ENCODE results near the gene JSRP1. TPM values are rescaled to one million over a fixed set of nuclear protein-coding genes. Genes with fewer than 3 reads are reported as not detected.
A peak's percentile ranks its signal among the peaks of the same experiment; 100 is the strongest.

Gene JSRP1
- total and polyA plus RNA-seq, 2 of the 8 experiments (the other 6 are each of a cell fraction or from before 2014, with no cell fraction given) = 0.24 to 0.56 TPM

DNA sequence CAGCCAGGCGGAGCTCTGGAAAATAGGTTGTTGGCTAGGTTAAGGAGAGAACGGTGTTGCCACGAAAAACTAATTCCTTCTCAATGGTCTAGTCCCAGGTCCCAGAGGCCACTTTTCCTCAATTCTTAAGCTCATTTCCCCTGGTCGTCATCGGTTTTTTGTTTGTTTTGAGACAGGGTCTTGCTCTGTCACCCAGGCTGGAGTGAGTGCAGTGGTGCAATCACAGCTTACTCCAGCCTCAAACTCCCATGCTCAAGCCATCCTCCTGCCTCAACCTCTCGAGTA, 18.4 kb downstream of the JSRP1 start:
- Histone ChIP-seq H3K9ac (replicated peaks in 1 of 4; ENCODE audit: extremely low read depth in 1 of 4, low read depth in 3 of 4, low read length in 3 of 4) (peak overlapping the region in 1 of 4 experiments; percentile 29; a peak in 2 of 7 replicates), H2BK5ac (ENCODE audit: low read depth, low read length) (no peak overlapping the region), H4K5ac (ENCODE audit: insufficient read length, low read depth, low read length) (no peak overlapping the region), H3K18ac (ENCODE audit: extremely low read depth, low read length) (no peak overlapping the region), H3K23ac (ENCODE audit: insufficient read length) (no peak overlapping the region), H3K36me3 (ENCODE audit: control insufficient read depth in 2 of 4, insufficient read depth in 4 of 4, low read length in 3 of 4) (peaks cover 0 to 15% (median 10%) of the 10 kb centered on the region in 4 experiments; a peak in 5 of 8 replicates), H3K14ac (ENCODE audit: insufficient read length) (no peak overlapping the region), H4K8ac (ENCODE audit: extremely low read depth, insufficient read depth, low read length) (peak overlapping the region; percentile 73; the same call in 1 of the 2 replicates), H3K79me2 (ENCODE audit: control insufficient read depth in 1 of 2, insufficient read depth in 2 of 2, low read length in 2 of 2) (peaks cover 44 to 73% of the 10 kb centered on the region in 2 experiments), H2BK15ac (ENCODE audit: low read length) (no peak overlapping the region), H4K20me1 (replicated peaks in 1 of 2; ENCODE audit: control insufficient read depth in 1 of 2, insufficient read depth in 2 of 2, low read length in 2 of 2) (peaks cover 31 to 44% of the 10 kb centered on the region in 2 experiments), H2BK20ac (ENCODE audit: low read length) (no peak overlapping the region), H2AK5ac (ENCODE audit: low read depth, low read length) (no peak overlapping the region), H2AFZ (ENCODE audit: low read length) (no peak overlapping the region), H3K27ac (ENCODE audit: low read depth, low read length) (no peak overlapping the region), H3K4me3 (ENCODE audit: extremely low read depth in 1 of 4, insufficient read depth in 2 of 4, low read depth in 3 of 4, low read length in 4 of 4) (peak overlapping the region; percentile 58 to 81 (median 71); a peak in 4 of 8 replicates), H3K56ac (replicated peaks; ENCODE audit: insufficient read length, low read depth, low read length) (no peak overlapping the region), H3K79me1 (ENCODE audit: low read depth, low read length) (peaks cover 29% of the 10 kb centered on the region), H3K9me3 (ENCODE audit: insufficient read depth in 2 of 2, low read depth in 1 of 2, low read length in 1 of 2) (no peaks in the 10 kb centered on the region), H2BK120ac (replicated peaks; ENCODE audit: low read depth, low read length) (no peak overlapping the region), H3K4me2 (ENCODE audit: insufficient read depth in 1 of 2, low read depth in 2 of 2, low read length in 2 of 2) (peak overlapping the region; percentile 7 to 93), H3K27me3 (replicated peaks in 1 of 4; ENCODE audit: control insufficient read depth in 3 of 4, extremely low read depth in 1 of 4, insufficient read depth in 3 of 4, low read length in 3 of 4) (no peaks in the 10 kb centered on the region), H3K23me2 (ENCODE audit: low read depth, low read length) (peaks cover 9% of the 10 kb centered on the region; the same call in 1 of the 2 replicates), H3K4ac (replicated peaks; ENCODE audit: insufficient read length, low read depth, low read length) (no peak overlapping the region), H3K4me1 (replicated peaks in 1 of 4; ENCODE audit: control insufficient read depth in 3 of 4, insufficient read depth in 4 of 4, low read length in 3 of 4) (peaks cover 0 to 24% (median 14%) of the 10 kb centered on the region in 4 experiments; a peak in 6 of 7 replicates), H4K91ac (replicated peaks; ENCODE audit: insufficient read length, low read length) (no peak overlapping the region), H2BK12ac (ENCODE audit: low read depth, low read length) (no peak overlapping the region)
- FAIRE-seq (no peak), DNase-seq (ENCODE audit: low read depth in 1 of 2, low spot score in 2 of 2) (no peak)
- CTCF ChIA-PET (ENCODE audit: partially characterized antibody) = interaction anchor here (0.7 to 4.1 kb wide), 10 partner anchors 16 to 1576 kb away, joined by 3 to 35 read pairs (median 4); no protein-coding TSS in a partner anchor
- POLR2A ChIA-PET (ENCODE audit: partially characterized antibody) = interaction anchor here (0.6 to 10.3 kb wide), 16 partner anchors 8 to 1053 kb away, joined by 3 to 206 read pairs (median 4); partner anchors contain the start of genes AMH, JSRP1, LSM7 and SPPL2B
- WGBS, 2 experiments (ENCODE audit: extremely low coverage in 1 of 2, insufficient coverage in 1 of 2, insufficient read length in 1 of 2, insufficient replicate concordance in 2 of 2, low coverage in 1 of 2, low lambda C conversion rate in 2 of 2, missing lambda C conversion rate in 1 of 2) = 86% methylated on average over 6 of the region's 6 CpGs; no CpG with 5 or more reads in 1 of the 2 experiments
- no peak for TF ChIP-seq SRF (IDR thresholded peaks at IDR 0.05; ENCODE audit: low read depth, low read length)
- no peak for TF ChIP-seq JUND (IDR thresholded peaks at IDR 0.05; ENCODE audit: low read length)
- no peak for TF ChIP-seq HDAC6 (IDR thresholded peaks at IDR 0.05; ENCODE audit: low read depth, low read length)
- TF ChIP-seq KDM1A (IDR thresholded peaks at IDR 0.05; ENCODE audit: borderline replicate concordance, low read length) = no peak
- TF ChIP-seq MAFK (IDR thresholded peaks at IDR 0.05; ENCODE audit: low read depth, low read length) = no peak
- TF ChIP-seq SIN3A (conservative IDR thresholded peaks at IDR 0.05 in 1 of 2, IDR thresholded peaks at IDR 0.05 in 1 of 2; ENCODE audit: low read depth in 1 of 2, low read length in 2 of 2) = no peak
- TF ChIP-seq CTBP2 (IDR thresholded peaks at IDR 0.05; ENCODE audit: borderline replicate concordance, insufficient read depth, insufficient read length, low read length) = no peak
- TF ChIP-seq ZNF274 (IDR thresholded peaks at IDR 0.05; ENCODE audit: borderline replicate concordance, extremely low read depth, low read length) = no peak
- TF ChIP-seq CEBPB (IDR thresholded peaks at IDR 0.05; ENCODE audit: low read depth, low read length) = no peak
- no peak for TF ChIP-seq RBBP5 (IDR thresholded peaks at IDR 0.05; ENCODE audit: borderline replicate concordance, low read depth, low read length)
- TF ChIP-seq, protein P1, sequence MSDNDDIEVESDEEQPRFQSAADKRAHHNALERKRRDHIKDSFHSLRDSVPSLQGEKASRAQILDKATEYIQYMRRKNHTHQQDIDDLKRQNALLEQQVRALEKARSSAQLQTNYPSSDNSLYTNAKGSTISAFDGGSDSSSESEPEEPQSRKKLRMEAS (IDR thresholded peaks at IDR 0.05) = no peak
